GM12875 (cell line): Measurements from ENCODE around the gene LGR5.
"Not testable (repeated sequence)": the region's sequence is repeated elsewhere in the genome, so short reads cannot be mapped to it uniquely, and the experiment has no call there.

Experiments used
- H3K4me3 ChIP-seq: one replicate; pipeline ENCODE4 v1.5.1; 2011; ENCODE audit warnings: low read depth, low read length, control low read depth
- TF ChIP-seq, protein P1 (sequence below): IDR thresholded peaks from 2 replicates; pipeline ENCODE4 v1.5.1; 2011; ENCODE audit warnings: low read depth, mild to moderate bottlenecking, control low read depth, inconsistent platforms, low read length, moderate library complexity, borderline replicate concordance; ENCODE audit not compliant: insufficient read depth

The LGR5 gene

DNA sequence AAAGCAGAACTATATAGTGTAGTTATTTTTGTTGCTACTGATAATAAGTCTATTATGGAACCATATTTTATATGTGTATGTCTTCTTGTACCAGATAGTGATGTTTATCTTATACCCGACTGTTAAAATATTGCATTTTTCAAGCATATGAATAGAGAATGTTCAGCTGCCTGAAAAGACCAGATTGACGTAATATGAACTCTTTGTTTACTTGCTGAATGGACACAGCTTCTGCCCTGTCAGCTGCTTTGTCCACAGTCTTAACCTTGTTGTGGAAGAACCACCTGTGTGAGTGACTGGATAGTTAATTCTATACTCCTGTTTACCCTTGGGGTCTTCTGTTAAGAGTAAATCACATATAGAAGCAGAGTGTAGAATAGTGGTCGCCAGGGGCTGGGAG, 109.3 kb downstream of the LGR5 start:
- H3K4me3 ChIP-seq: no peak overlapping the region
- TF ChIP-seq, protein P1, sequence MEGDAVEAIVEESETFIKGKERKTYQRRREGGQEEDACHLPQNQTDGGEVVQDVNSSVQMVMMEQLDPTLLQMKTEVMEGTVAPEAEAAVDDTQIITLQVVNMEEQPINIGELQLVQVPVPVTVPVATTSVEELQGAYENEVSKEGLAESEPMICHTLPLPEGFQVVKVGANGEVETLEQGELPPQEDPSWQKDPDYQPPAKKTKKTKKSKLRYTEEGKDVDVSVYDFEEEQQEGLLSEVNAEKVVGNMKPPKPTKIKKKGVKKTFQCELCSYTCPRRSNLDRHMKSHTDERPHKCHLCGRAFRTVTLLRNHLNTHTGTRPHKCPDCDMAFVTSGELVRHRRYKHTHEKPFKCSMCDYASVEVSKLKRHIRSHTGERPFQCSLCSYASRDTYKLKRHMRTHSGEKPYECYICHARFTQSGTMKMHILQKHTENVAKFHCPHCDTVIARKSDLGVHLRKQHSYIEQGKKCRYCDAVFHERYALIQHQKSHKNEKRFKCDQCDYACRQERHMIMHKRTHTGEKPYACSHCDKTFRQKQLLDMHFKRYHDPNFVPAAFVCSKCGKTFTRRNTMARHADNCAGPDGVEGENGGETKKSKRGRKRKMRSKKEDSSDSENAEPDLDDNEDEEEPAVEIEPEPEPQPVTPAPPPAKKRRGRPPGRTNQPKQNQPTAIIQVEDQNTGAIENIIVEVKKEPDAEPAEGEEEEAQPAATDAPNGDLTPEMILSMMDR: no peak

DNA sequence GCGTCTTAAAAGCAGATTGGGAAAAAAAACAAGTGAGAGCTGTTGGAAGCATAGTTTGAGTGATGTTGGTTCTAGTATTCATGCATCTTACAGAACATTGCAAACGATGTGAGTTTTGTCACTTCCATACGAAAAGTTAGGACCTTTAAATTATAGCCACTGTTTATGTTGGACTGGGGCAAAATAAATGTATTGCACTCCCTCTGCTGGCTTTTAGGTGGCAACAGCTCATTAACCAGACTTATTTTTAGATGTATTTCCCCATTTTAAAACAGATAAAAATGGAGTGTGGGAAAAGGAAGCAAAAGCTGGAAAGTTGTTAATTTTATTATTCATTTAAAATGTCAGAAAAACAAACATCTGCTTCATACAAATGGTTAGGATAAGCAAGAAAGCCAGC, 111.9 kb downstream of the LGR5 start:
- no peak overlapping the region for H3K4me3 ChIP-seq
- TF ChIP-seq, protein P1: 0 out of 2 replicates have a peak, but pooled peaks have one; percentile 3

GRCh38 chr12:71552728-71553501, 113.3 kb downstream of the LGR5 start:
- TF ChIP-seq, protein P1: no peak
- no peak overlapping the region for H3K4me3 ChIP-seq

GRCh38 chr12:71555191-71555590, 115.6 kb downstream of the LGR5 start:
- TF ChIP-seq, protein P1: no peak
- H3K4me3 ChIP-seq: no peak overlapping the region

GRCh38 chr12:71555789-71556188, 116.2 kb downstream of the LGR5 start:
- not testable (repeated sequence) for H3K4me3 ChIP-seq

DNA sequence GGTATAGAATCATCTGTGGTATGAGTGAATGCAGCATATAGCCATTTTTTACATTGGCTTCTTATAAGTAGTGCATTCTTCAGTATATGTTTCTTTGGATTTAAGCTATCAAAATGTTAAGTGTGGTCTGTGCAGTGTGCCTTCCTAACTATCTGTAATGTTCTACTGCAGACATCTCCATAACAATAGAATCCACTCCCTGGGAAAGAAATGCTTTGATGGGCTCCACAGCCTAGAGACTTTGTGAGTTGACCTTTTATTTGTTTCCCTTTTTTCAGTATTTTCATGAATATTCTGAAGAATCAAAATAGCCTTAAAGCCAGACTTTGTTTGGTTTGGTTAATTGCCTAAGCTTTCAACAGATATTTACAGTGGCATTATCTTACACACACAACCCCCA, 116.8 kb downstream of the LGR5 start:
- TF ChIP-seq, protein P1: no peak

GRCh38 chr12:71556875-71557274, 117.3 kb downstream of the LGR5 start:
- H3K4me3 ChIP-seq: no peak overlapping the region
- TF ChIP-seq, protein P1: no peak

More for the DNA sequence above, 116.8 kb downstream of the LGR5 start:
- no peak overlapping the region for H3K4me3 ChIP-seq
